DOHH2 (cell line): ENCODE measurements around the gene LYZ.

Experiments used
- EZH2phosphoT487 ChIP-seq: fragments of 200-600 bp; sonication (generic); IDR thresholded peaks from 2 replicates; pipeline ENCODE4 v1.6.1; 2017; ENCODE audit warnings: borderline replicate concordance, mild to moderate bottlenecking, antibody characterized with exemption, low read length, moderate library complexity, mixed read lengths
- TF ChIP-seq, protein P1 (sequence below): fragments of 200-600 bp; sonication (generic); IDR thresholded peaks from one replicate; pipeline ENCODE4 v1.5.1; 2014; ENCODE audit warnings: antibody characterized with exemption, mild to moderate bottlenecking, low read depth, low read length; ENCODE audit not compliant: poor library complexity, severe bottlenecking

DNA sequence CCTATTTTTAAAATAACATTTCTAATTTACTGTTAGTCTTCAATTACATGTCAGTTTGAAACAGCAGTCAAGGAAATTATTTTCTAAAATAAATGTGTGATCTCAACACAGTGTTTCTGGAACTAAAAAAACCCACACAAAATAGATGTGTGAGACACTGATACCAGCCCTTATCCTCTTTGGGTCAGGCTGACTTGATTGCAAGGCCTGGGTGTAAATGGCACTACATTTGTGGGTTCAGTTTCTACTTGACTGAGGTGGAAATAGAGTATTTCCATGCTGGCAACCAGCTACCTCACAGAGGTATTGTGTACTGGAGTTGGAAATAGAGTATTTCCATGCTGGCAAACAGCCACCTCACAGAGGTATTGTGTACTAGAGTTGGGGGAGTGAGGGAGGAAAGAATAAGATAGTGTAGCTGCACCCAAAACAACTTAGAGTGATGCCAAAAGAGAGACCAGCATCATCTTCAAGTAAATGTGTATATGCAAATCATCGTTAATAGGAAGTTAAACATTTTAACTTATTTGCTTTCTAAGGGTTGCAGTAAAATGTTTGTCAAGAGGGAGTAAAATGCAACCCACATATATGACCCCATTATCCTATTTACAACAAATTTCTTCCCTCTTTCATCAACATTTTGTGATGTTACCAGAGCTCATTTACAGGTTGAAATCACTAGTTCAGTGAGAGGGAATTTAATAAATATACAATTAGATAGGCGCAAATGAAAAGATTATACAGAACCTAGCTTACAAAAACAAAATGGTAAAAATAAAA lies 10.7 kb upstream of the LYZ start:
- TF ChIP-seq, protein P1, sequence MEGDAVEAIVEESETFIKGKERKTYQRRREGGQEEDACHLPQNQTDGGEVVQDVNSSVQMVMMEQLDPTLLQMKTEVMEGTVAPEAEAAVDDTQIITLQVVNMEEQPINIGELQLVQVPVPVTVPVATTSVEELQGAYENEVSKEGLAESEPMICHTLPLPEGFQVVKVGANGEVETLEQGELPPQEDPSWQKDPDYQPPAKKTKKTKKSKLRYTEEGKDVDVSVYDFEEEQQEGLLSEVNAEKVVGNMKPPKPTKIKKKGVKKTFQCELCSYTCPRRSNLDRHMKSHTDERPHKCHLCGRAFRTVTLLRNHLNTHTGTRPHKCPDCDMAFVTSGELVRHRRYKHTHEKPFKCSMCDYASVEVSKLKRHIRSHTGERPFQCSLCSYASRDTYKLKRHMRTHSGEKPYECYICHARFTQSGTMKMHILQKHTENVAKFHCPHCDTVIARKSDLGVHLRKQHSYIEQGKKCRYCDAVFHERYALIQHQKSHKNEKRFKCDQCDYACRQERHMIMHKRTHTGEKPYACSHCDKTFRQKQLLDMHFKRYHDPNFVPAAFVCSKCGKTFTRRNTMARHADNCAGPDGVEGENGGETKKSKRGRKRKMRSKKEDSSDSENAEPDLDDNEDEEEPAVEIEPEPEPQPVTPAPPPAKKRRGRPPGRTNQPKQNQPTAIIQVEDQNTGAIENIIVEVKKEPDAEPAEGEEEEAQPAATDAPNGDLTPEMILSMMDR, result no peak
- no peak for TF ChIP-seq EZH2phosphoT487
